Right lobe of liver (tissue), 4 donors: ENCODE data around the gene FAM83F.

Experiments
- POLR2A ChIP-seq: fragments of 450-650 bp; IDR thresholded peaks from one replicate; pipeline ENCODE4 v1.6.1; 2017; ENCODE audit warnings: antibody characterized with exemption, mild to moderate bottlenecking
- TF ChIP-seq, protein P1 (sequence below), 4 donors: fragments of 200-600 bp in 3 of 4; fragments of 450-650 bp in 1 of 4; IDR thresholded peaks; one replicate each; pipeline versions ENCODE4 v1.5.1 to v1.8.0; 2016 to 2022; ENCODE audit warnings: antibody characterized with exemption in 4 of 4, mild to moderate bottlenecking in 2 of 4
- donor health status: DM: no; HTN: no; CAD: no.
- donor health status: DM: no; HTN: no; CAD: no.
- donor health status: DM: no; HTN: yes; CAD: no.

DNA sequence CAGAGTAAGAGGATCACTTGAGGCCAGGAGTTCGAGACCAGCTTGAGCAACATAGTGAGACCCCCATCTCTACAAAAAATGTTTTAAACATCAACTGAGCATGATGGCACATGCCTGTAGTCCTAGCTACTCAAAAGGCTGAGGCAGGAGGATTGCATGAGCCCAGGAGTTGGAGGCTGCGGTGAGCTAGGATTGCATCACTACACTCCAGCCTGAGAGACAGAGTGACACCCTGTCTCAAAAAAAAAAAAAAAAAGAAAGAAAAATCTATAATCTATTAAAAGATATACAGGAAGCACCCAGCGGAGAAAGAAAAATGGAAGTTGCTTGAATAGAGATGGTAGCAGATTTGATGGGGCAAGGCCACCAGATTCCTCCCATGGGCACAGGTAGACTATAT is 61.8 kb downstream of the FAM83F start:
- TF ChIP-seq, protein P1, sequence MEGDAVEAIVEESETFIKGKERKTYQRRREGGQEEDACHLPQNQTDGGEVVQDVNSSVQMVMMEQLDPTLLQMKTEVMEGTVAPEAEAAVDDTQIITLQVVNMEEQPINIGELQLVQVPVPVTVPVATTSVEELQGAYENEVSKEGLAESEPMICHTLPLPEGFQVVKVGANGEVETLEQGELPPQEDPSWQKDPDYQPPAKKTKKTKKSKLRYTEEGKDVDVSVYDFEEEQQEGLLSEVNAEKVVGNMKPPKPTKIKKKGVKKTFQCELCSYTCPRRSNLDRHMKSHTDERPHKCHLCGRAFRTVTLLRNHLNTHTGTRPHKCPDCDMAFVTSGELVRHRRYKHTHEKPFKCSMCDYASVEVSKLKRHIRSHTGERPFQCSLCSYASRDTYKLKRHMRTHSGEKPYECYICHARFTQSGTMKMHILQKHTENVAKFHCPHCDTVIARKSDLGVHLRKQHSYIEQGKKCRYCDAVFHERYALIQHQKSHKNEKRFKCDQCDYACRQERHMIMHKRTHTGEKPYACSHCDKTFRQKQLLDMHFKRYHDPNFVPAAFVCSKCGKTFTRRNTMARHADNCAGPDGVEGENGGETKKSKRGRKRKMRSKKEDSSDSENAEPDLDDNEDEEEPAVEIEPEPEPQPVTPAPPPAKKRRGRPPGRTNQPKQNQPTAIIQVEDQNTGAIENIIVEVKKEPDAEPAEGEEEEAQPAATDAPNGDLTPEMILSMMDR (IDR thresholded peaks at IDR 0.05) = no peak
- TF ChIP-seq POLR2A = no peak
